Nephron progenitor cell (in vitro differentiated cells): ENCODE results near the gene SUPT4H1.

Experiments used
- DNase-seq: peaks from one replicate; pipeline ENCODE4 v3.0.0; 2021
- H3K27ac Mint-ChIP-seq: 2 replicates; pipeline ENCODE4 v1.8.0; 2021; ENCODE audit warnings: mild to moderate bottlenecking, moderate library complexity, mixed read lengths
- H3K27me3 Mint-ChIP-seq: 2 replicates; pipeline ENCODE4 v1.8.0; 2021; ENCODE audit warnings: mild to moderate bottlenecking, low read depth, mixed read lengths; ENCODE audit not compliant: poor library complexity
- H3K36me3 Mint-ChIP-seq: 2 replicates; pipeline ENCODE4 v1.8.0; 2021; ENCODE audit warnings: low read depth, mixed read lengths
- H3K4me1 Mint-ChIP-seq: 2 replicates; pipeline ENCODE4 v1.8.0; 2021; ENCODE audit warnings: mixed read lengths
- H3K4me3 Mint-ChIP-seq: 2 replicates; pipeline ENCODE4 v1.8.0; 2021; ENCODE audit warnings: mild to moderate bottlenecking, moderate library complexity, mixed read lengths
- H3K9me3 Mint-ChIP-seq: 2 replicates; pipeline ENCODE4 v1.8.0; 2021; ENCODE audit warnings: mild to moderate bottlenecking, moderate library complexity, mixed read lengths
- TF ChIP-seq, protein P1 (sequence below): fragments of 200-600 bp; sonication (generic); IDR thresholded peaks from 2 replicates; pipeline ENCODE4 v1.5.0; 2021; ENCODE audit warnings: antibody characterized with exemption

SUPT4H1 gene

DNA sequence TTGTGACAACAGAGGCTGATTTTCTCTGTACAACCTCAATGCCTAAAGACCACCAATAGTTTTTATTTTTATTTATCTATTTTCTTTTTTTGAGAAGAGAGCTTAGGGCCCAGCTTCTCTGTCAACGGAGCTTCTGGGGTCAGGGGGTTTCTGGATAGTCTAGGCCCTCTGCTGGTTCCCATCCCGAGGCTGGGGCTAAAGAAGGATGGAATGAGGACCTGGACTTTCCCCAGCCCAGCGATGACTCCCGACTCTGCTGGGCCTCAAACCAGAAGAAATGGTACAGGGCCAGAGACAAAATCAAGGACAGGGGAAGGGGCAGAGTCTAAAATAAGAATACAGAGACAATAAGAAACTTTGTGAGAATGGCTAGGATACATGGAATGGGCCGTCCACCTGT is 17.7 kb downstream of the SUPT4H1 start:
- DNase-seq: no peak
- H3K36me3 Mint-ChIP-seq: no peaks in the 10 kb centered on the region
- H3K4me1 Mint-ChIP-seq: peaks cover 75% of the 10 kb centered on the region
- TF ChIP-seq, protein P1, sequence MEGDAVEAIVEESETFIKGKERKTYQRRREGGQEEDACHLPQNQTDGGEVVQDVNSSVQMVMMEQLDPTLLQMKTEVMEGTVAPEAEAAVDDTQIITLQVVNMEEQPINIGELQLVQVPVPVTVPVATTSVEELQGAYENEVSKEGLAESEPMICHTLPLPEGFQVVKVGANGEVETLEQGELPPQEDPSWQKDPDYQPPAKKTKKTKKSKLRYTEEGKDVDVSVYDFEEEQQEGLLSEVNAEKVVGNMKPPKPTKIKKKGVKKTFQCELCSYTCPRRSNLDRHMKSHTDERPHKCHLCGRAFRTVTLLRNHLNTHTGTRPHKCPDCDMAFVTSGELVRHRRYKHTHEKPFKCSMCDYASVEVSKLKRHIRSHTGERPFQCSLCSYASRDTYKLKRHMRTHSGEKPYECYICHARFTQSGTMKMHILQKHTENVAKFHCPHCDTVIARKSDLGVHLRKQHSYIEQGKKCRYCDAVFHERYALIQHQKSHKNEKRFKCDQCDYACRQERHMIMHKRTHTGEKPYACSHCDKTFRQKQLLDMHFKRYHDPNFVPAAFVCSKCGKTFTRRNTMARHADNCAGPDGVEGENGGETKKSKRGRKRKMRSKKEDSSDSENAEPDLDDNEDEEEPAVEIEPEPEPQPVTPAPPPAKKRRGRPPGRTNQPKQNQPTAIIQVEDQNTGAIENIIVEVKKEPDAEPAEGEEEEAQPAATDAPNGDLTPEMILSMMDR: no peak
- H3K4me3 Mint-ChIP-seq: no peak overlapping the region
- peak overlapping the region; percentile 74 for H3K27ac Mint-ChIP-seq
- H3K27me3 Mint-ChIP-seq: peaks cover 5% of the 10 kb centered on the region
- H3K9me3 Mint-ChIP-seq: no peaks in the 10 kb centered on the region

DNA sequence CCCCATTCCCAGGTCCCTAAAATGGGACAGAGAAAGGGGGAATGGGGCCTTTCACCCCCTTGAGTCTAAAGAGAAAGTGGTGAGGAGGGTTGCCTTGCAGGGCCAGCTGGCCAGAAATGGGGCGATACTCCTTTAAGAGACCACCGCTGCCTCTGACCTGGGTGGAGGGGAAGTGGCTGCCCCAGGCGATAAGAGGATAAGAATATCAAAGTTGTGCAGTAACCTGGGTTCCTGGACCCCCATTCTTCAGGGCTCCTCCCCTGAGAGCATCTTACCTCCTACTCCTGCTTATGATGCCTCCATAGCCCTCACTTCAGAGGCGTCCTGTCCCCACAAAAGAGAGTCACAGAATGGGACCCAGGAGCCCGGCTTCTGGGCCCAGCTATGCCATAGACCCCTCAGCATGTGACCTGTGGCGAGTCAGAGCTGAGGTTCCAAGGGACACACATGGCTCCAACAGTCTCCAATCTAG is 18.2 kb downstream of the SUPT4H1 start:
- no peaks in the 10 kb centered on the region for H3K36me3 Mint-ChIP-seq

DNA sequence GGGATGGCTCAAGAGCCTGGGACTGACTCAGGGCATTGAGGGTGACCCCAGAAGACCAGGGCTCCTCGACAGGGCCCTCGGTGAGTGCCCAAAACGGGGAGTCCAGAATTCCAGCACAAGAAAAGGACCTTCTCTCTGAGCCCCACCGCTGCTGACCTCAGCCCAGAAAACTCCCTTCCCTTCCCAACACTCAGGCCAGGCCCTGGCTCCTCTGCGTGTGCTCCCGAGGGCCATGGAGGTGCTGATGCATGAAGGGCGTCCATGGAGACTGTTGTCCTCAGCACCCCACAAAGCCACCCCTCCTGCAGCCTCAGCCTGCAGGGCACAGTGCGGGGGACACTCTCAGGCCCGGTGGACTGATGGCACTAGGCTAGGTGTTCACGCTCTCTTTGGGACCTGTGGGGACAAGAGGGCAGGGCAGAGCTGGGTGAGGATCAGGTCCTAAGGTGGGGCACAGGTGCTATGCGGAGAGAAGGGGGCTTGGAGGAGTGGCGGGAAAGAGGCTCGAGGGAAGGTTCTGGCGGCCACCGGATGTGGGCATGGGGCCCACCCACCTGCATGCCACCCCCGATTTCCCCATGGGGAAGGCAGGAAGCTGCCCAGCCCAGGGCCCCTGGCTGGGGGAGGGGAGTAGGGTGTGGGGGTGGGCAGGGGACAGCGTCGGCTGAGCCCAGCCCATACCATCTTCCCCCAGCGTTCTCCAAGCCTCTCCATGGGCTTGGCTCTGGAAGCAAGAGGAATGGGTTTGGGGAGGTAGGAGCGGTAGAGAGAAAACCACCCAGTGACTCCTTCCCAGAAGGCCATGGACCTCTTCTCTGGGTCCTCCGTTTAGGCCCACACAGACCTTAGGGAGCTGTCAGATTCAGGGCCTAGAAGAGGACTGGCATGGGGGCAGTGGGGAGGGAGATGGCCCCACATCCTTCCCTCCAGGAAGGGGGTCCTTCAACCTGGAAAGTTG is 18.9 kb downstream of the SUPT4H1 start:
- Mint-ChIP-seq H3K4me1 (peaks cover 75% of the 10 kb centered on the region), H3K27ac (no peak overlapping the region), H3K36me3 (no peaks in the 10 kb centered on the region), H3K27me3 (peaks cover 5% of the 10 kb centered on the region), H3K4me3 (no peak overlapping the region), H3K9me3 (no peaks in the 10 kb centered on the region)
- no peak for DNase-seq
- TF ChIP-seq, protein P1: no peak

More for the DNA sequence above, 18.2 kb downstream of the SUPT4H1 start:
- peaks cover 5% of the 10 kb centered on the region for H3K27me3 Mint-ChIP-seq
- no peak overlapping the region for H3K27ac Mint-ChIP-seq
- no peaks in the 10 kb centered on the region for H3K9me3 Mint-ChIP-seq
- TF ChIP-seq, protein P1: no peak
- no peak overlapping the region for H3K4me3 Mint-ChIP-seq
- DNase-seq: no peak
- H3K4me1 Mint-ChIP-seq: peaks cover 75% of the 10 kb centered on the region

DNA sequence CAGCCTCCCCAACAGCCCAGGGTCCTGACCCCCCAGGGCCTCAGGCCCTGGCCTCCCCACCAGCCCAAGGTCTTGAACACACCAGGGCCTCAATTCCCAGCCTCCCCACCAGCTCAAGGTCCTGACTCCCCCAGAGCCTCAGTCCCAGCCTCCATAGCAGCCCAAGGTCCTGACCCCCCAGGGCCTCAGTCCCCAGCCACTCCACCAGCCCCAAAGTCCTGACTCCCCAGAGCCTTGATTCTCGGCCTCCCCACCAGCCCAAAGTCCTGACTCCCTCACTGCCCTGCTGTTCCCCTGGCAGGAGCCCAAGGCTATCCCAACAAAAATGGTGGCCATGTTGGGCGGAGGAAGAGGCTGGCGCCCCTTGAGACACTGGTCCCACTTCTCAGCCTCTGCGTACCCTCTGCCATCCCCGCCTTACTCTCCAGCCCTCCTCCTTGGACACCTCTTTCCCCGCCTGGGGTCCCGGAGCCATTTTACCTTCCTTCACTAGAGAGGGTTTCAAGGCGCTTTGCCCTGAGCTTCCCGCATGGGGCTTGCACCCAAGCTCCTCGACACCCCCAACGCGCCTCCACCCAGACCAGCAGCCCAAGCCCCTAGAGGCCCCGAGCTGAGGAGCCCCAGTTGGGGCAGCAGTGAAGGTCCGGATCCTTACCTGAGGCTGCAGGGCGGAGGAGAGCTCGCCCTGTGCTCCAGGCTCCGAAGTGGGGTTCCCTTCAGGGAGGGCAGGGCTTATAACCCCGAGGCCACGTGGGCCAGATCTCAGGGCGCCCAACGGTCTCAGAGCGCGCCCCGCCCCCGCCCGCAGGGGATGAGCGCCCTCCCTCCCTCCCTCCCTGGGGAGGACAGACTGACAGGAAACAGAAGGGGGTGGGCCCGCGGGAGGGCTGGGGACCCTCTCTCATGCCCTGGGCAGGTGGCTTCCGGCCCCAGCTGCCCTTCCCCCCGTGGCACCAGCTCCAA is 19.9 kb downstream of the SUPT4H1 start:
- Mint-ChIP-seq H3K9me3 (no peaks in the 10 kb centered on the region), H3K4me3 (peak overlapping the region; percentile 44), H3K27ac (peak overlapping the region; percentile 61), H3K36me3 (no peaks in the 10 kb centered on the region), H3K27me3 (peaks cover 5% of the 10 kb centered on the region), H3K4me1 (peaks cover 75% of the 10 kb centered on the region)
- no peak for DNase-seq
- TF ChIP-seq, protein P1: no peak

DNA sequence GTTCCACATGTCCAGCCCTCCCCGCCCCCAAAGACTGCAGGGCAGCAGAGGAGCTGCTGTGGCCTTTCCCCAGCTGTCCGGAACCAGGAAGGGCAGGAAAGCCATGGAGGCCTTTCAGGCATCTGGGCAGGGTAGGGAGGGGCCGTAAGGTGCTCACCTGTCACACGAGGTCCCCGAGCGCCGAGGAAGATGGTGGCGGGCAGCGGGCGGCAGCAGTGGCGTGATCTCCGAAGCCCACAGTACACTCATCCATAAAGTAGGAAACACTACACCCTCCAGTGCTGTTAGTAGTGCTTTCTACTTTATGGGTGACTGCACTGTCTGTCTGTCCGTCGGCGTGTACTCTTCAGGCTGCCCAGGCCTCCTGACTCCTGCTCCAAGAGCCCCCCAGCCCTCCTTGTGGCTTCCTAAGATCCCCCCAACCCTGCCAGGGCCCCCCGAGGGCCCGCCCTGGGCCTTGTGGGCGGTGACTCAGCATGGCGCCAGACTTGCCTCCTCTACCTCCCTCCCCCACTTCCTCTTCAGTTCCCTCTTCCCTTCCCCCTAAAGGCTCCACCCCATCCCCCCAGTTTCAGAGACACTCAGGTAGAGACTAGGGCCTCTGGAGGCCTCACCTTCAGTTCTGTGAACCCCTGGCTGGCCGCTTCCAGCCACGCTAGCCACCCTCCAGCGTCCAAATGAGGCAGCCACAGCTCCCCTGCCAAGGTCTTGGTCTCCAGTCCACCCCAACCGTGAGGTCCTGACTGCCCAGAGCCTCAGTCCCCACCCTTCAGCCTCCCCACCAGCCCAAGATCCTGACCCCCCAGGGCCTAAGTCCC is 20.8 kb downstream of the SUPT4H1 start:
- DNase-seq: no peak
- no peak overlapping the region for H3K4me3 Mint-ChIP-seq
- H3K9me3 Mint-ChIP-seq: no peaks in the 10 kb centered on the region
- H3K27me3 Mint-ChIP-seq: peaks cover 6% of the 10 kb centered on the region
- TF ChIP-seq, protein P1: no peak
- H3K36me3 Mint-ChIP-seq: no peaks in the 10 kb centered on the region
- peaks cover 72% of the 10 kb centered on the region for H3K4me1 Mint-ChIP-seq
- H3K27ac Mint-ChIP-seq: peak overlapping the region; percentile 90
